ENCODE measurements around the gene TMEM119. TPM values are rescaled to one million over a fixed set of nuclear protein-coding genes. Genes with fewer than 3 reads are reported as not detected.
"Not testable (repeated sequence)": the region's sequence is repeated elsewhere in the genome, so short reads cannot be mapped to it uniquely, and the experiment has no call there.

Gene TMEM119
- total RNA-seq, 2 donors from 2014 or later = 3.6 to 8.0 TPM

- DNase-seq (no peak), ATAC-seq (no peak)
- intact Hi-C loops (cut with DNase I, micrococcal nuclease) = loop anchor here (2.0 to 5.0 kb wide), 2 partner anchors 52 to 53 kb away; no protein-coding TSS in a partner anchor
Measured at GRCh38 chr12:108619369-108620160, 21.7 kb upstream of the TMEM119 start.

GRCh38 chr12:108618953-108619274 lies 21.0 kb upstream of the TMEM119 start:
- intact Hi-C loops (cut with DNase I, micrococcal nuclease) = loop anchor here in 1 of 2 donors (5.0 kb wide), 1 partner anchor 52 kb away; no protein-coding TSS in a partner anchor
- DNase-seq, ATAC-seq: not testable (repeated sequence)

- intact Hi-C loops (cut with DNase I, micrococcal nuclease) = loop anchor here in 1 of 2 donors (5.0 kb wide), 1 partner anchor 51 kb away; no protein-coding TSS in a partner anchor
- ATAC-seq = peak; percentile 93
- DNase-seq = peak; percentile 71 to 85
Measured at GRCh38 chr12:108618079-108618952, 20.4 kb upstream of the TMEM119 start.

- no peak for ATAC-seq
- DNase-seq = peak in 1 of 2 donors; percentile 35
- intact Hi-C loops (cut with DNase I, micrococcal nuclease) = loop anchor here in 1 of 2 donors (5.0 kb wide), 1 partner anchor 50 kb away; no protein-coding TSS in a partner anchor
Measured at GRCh38 chr12:108616941-108617858, 19.3 kb upstream of the TMEM119 start.

- intact Hi-C loops (cut with DNase I, micrococcal nuclease) = loop anchor here in 1 of 2 donors (5.0 kb wide), 1 partner anchor 49 kb away; no protein-coding TSS in a partner anchor
Measured at GRCh38 chr12:108616359-108616758, 18.5 kb upstream of the TMEM119 start.

GRCh38 chr12:108615918-108616317 lies 18.0 kb upstream of the TMEM119 start:
- intact Hi-C loops (cut with DNase I, micrococcal nuclease) = loop anchor here in 1 of 2 donors (5.0 kb wide), 1 partner anchor 49 kb away; no protein-coding TSS in a partner anchor
- DNase-seq (no peak), ATAC-seq (no peak)

More at GRCh38 chr12:108616359-108616758, 18.5 kb upstream of the TMEM119 start:
- DNase-seq = no peak
- ATAC-seq = no peak

- intact Hi-C loops (cut with DNase I, micrococcal nuclease) = loop anchor here in 1 of 2 donors (5.0 kb wide), 1 partner anchor 47 kb away; no protein-coding TSS in a partner anchor
- DNase-seq (no peak), ATAC-seq (no peak)
Measured at GRCh38 chr12:108614639-108615038, 16.8 kb upstream of the TMEM119 start.

- intact Hi-C loops (cut with DNase I, micrococcal nuclease) = no loop called here
- ATAC-seq (no peak), DNase-seq (no peak)
Measured at GRCh38 chr12:108614041-108614440, 16.2 kb upstream of the TMEM119 start.

GRCh38 chr12:108613548-108613947 lies 15.7 kb upstream of the TMEM119 start:
- intact Hi-C loops (cut with DNase I, micrococcal nuclease) = no loop called here
- ATAC-seq = peak; percentile 34
- no peak for DNase-seq

GRCh38 chr12:108612788-108613282 lies 15.0 kb upstream of the TMEM119 start:
- ATAC-seq (no peak), DNase-seq (no peak)
- intact Hi-C loops (cut with DNase I, micrococcal nuclease) = no loop called here

GRCh38 chr12:108611884-108612415 lies 14.1 kb upstream of the TMEM119 start:
- intact Hi-C loops (cut with DNase I, micrococcal nuclease) = no loop called here
- ATAC-seq (no peak), DNase-seq (peak in 1 of 2 donors; percentile 35)

GRCh38 chr12:108610856-108611605 lies 13.1 kb upstream of the TMEM119 start:
- ATAC-seq (no peak), DNase-seq (no peak)
- intact Hi-C loops (cut with DNase I, micrococcal nuclease) = no loop called here

GRCh38 chr12:108610336-108610815 lies 12.5 kb upstream of the TMEM119 start:
- ATAC-seq (no peak), DNase-seq (no peak)
- intact Hi-C loops (cut with DNase I, micrococcal nuclease) = no loop called here

- DNase-seq = peak; percentile 47 to 56
- no peak for ATAC-seq
- intact Hi-C loops (cut with DNase I, micrococcal nuclease) = no loop called here
Measured at GRCh38 chr12:108609537-108610335, 11.9 kb upstream of the TMEM119 start.

GRCh38 chr12:108608616-108609015 lies 10.7 kb upstream of the TMEM119 start:
- intact Hi-C loops (cut with DNase I, micrococcal nuclease) = no loop called here
- DNase-seq (no peak), ATAC-seq (no peak)

- DNase-seq = no peak
- intact Hi-C loops (cut with DNase I, micrococcal nuclease) = no loop called here
- no peak for ATAC-seq
Measured at GRCh38 chr12:108607981-108608600, 10.2 kb upstream of the TMEM119 start.

All from left colon (tissue), 2 donors.